OCI-M2 (cell line): ENCODE measurements around the gene ALOX15.
"Not testable (repeated sequence)": the region's sequence is repeated elsewhere in the genome, so short reads cannot be mapped to it uniquely, and the experiment has no call there.

Source experiments
- DNase-seq: peaks from one replicate; lab custom pipeline; 2025; ENCODE audit not compliant: unreplicated experiment; lab: John Stamatoyannopoulos, UW

ALOX15 gene, protein sequence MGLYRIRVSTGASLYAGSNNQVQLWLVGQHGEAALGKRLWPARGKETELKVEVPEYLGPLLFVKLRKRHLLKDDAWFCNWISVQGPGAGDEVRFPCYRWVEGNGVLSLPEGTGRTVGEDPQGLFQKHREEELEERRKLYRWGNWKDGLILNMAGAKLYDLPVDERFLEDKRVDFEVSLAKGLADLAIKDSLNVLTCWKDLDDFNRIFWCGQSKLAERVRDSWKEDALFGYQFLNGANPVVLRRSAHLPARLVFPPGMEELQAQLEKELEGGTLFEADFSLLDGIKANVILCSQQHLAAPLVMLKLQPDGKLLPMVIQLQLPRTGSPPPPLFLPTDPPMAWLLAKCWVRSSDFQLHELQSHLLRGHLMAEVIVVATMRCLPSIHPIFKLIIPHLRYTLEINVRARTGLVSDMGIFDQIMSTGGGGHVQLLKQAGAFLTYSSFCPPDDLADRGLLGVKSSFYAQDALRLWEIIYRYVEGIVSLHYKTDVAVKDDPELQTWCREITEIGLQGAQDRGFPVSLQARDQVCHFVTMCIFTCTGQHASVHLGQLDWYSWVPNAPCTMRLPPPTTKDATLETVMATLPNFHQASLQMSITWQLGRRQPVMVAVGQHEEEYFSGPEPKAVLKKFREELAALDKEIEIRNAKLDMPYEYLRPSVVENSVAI

DNA sequence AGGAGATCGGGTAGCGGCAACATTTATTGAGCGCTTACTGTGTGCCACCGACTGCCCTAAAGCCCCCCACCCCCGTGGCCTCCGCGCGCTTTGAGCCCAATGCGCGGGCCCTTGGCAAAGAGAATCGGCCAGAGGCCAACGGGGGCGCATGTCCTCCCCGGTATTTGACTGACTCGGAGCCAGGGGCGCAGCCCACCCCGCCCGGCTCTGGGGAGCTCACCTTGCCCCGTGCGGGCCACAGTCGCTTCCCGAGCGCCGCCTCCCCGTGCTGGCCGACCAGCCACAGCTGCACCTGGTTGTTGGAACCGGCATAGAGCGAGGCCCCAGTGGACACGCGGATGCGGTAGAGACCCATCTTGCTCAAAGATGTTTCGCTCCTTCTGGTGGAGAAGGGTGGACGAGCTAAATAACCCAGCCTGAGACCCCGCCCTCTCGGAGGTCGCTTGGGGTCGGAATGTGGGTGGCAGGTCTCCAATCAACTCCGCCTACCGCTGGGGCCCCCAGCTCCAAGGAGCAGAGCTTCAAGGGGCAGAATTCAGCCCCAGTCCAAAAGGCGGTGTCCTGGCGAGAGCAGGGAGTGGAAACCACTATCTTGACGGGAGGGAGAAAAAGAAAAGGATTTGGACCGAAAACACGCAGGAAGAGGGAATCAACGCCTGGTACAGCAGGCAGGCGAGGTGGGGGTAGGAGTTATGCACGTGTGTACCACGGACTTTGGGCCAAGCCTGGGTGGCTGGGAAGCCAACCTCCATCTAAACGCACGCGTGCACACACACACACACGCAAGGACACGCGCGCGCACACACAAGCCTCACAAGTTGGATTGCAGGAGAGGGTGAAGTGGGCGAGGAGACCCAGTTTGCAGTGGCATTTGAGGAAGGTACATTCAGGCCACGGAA lies at the start of gene ALOX15:
Gene ALOX15 (minus strand): TSS at position 382 of the 899 bp plus-strand sequence. CDS start 27 bp downstream, at position 355.
- DNase-seq, result no peak

DNA sequence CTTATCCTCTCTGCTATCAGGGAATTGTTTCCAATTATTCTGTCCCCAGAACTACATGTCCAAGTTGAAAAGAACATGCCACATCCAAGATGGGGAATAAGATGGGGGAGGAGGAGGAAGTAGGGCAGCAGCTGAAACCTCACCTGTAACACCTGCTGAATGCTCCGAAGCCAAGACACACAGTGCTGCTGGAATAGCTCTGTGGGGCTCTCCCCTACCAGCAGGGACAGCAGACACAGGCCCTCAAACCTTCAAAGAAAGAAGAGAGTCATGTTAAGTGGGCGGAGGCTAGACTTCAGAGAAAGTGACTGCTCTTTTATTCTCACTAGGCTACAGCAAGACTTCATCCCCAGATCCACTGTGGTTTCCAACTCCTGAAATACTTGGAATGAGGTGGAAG lies 49.3 kb upstream of the ALOX15 start:
- DNase-seq, result no peak

DNA sequence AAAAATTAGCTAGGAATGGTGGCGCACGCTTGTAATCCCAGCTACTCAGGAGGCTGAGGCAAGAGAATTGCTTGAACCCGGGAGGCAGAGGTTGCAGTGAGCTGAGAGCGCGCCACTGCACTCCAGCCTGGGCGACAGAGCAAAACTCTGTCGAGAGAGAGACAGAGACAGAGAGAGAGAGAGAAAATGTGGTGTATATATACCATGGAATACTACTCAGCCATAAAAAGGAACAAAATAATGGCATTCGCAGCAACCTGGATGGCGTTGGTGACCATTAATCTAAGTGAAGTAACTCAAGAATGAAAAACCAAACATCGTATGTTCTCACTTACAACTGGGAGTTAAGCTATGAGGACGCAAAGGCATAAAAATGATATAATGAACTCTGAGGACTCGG lies 48.4 kb upstream of the ALOX15 start:
- DNase-seq, result not testable (repeated sequence)

DNA sequence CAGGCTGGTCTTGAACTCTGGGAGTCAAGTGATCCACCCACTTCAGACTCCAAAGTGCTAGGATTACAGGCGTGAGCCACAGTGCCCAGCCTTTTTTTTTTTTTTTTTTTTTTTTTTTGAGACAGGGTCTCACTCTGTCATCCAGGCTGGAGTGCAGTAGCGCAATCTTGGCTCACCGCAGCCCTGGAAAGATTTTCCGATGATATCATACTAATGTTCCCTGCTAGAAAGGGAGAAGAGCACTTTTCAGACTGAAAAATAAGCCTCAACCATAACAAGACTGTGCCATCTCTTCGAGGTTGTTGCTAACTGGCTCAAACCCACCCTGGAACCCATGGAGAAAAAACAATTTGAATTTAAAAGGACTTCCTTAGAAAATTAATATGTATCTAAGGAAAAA lies 42.3 kb upstream of the ALOX15 start:
- DNase-seq, result not testable (repeated sequence)

DNA sequence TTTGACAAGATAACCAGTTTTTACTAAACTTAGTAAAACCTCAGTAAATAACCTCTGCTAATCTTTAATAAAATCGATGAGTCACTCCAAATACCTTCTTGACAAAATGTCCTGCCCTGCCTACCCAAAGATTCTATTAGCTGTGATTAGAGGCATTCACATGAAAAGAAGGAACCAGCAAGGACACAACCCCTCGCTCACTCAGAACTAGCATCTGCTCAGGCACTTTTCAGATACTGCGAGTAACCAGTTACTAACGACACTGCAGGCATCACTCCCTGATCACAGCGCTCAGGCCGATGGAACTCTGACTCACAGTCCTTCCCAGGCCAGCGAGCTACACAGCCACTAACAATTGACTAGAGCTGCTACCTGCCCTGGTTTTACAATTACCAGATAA lies 38.2 kb upstream of the ALOX15 start:
- no peak for DNase-seq

DNA sequence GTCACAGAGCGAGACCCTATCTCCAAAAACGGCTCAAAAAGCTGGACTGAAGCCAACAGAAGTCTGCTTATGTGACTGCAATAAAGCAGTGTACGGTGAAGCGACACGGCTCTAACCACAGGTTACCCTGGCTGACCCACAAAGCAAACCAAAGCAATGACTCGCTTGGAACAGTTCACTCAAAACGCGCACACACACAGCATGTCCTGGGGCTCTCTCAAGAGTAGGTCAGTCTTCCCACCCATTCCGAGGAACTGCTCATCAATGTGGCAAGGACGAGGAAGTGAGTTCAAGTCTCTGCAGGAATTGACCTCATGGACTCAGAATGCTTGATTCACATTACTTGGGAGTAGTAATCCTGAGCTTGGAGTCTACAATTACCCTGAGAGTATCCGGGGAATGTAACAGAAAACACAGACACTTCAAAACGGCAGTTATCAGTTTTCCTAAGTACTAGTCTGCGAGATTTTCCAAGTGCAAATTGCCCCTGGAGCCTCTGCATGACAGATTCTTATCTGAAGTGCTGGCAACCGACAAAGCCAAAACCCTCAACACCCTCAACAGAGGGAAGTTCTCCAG lies 37.1 kb upstream of the ALOX15 start:
- DNase-seq, result no peak

DNA sequence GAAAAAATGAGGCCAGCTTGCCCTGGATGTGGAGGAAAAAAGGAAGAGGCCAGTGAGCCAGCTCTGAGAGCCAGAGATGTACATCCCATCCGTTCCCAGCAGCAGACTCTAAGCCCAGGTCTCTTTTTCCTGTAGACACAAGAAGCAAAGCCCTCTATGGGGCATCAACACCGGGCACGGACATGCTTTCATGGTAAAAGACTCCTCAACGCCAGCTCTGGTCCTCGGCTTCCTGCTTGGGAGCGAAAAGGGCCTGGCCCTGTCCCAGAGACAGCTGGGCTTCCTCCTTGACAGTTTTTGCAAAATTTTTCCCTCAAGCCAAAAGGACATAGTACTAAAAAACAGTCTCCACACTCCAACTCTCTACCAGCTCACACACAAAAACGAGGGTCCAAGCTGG lies 35.3 kb upstream of the ALOX15 start:
- DNase-seq, result no peak

DNA sequence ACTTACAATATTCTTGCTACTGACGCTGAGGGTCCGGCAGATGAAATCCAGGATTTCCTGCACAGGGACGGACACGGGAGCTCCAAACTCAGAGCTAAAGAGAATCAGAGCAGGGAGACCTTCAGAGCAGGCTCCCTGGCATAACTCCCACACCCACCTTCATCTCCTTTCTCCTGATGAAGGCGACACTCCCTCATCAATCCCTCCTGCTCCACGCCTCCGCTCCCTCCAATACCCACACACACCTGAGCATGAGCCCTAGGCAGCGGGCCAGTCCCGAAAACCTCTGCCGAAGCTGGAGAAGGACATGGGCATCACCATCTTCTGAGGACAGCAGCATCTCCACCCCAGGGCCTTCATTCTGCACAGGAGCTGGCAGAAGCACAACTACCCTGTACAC lies 34.3 kb upstream of the ALOX15 start:
- no peak for DNase-seq

DNA sequence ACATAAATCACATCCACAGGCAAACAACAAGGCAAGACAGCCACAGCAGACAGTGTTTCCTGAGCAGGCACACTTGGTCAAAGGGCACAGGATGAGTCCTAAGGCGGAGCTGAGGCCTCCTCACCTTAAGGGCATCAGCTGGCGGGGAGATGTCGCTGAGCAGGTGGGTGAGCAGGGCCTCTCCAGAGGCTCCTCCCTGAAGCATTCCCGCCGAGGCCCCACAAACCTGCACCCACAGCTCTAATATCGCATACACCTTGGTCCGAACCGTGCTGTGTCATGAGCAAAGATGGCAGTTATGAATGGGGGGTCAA lies 33.2 kb upstream of the ALOX15 start:
- DNase-seq, result no peak

DNA sequence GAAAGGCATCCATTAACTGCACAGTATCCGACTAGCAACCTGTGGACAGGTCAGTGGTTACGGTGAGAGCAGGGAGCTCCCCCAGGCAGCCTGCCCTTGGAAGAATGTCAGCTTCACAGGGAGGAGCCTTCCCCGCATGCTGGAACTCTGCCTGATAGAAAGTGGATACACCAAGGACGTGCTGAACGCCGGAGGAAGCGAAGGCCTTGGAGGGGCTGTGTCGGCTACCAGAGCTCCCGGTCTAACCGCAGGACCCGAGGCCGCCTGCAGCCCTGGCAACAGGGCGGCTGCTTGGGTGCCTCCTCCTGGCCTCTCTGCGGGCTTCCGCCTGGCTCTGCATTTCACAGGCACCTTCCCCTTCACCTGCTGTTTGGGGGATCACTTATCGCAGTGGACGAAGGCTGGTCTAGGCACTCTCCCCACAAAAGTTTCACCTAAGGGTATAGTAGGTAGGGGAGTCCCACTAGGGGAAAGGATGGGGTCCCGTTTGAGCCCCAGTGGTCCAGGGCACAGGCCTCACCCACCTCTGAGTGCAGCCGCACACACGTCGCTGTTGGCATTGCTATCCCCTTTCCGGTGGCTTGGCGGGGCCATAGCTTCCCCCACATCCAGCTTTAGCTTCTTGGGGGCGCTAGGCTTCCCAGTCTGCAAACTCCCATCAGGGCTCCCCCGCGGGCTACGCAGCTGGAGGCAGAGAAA lies 32.7 kb upstream of the ALOX15 start:
- no peak for DNase-seq

DNA sequence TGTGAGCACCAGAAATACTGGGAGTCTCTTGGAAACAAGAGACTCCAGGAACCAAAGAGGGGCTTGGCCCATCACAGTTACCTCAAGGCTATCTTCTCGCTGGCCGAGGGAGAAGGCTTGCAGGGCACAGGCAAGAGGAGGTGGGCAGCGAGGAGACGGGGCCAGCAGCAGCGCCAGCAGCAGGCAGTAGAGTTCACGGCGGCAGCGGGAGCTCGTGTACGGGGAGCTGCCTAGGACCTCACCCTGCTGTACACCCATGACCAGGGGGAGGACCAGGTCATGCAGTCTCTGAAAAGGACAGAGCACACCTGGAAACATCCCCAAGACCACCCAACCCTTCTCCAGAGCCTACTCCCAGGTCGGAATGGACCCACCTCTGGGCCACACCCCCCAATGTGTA lies 31.7 kb upstream of the ALOX15 start:
- no peak for DNase-seq

DNA sequence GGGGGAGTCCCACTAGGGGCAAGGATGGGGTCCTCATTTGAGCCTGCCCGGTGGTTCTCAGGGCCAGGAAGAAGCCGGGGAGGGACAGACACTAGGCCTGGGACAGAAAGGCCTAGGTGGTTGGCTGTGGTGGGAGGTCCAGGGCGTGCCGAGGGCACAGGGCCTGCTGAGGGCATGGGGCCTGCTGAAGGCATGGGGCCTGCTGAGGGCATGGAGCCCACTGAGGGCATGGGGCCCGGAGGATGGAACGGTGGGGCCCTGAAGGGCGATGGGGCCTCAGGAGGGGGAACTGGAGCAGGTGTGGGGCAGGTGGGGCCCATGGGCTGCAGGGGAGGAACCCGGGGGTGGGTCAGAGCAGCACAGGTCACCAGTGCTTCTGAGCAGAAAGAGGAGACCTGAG lies 31.3 kb upstream of the ALOX15 start:
- no peak for DNase-seq

DNA sequence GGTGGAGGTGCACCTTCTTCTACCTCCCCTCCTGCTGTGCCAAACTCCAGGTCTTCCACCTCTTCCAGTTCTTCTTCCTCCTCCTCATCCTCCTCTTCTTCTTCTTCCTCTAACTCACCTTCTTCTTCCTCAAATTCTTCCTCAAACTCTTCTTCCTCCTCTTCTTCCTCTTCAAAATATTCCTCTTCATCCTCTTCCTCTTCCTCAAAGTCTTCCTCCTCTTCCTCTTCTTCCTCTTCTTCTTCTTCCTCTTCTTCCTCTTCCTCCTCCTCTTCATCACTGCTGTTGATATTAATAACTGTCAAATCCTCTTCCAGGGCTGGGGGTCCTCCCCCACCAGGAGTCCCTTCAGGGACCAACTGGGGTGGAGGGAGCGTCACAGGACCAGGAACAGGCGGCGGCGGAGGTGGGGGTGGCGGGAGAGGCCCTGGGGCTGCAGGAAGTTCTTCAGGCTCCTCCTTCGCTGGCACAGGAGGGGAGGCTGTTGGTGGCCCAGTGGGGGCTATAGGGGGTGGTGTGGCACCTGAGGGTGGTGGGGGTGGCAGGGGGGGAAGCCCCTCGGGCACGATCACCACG lies 30.7 kb upstream of the ALOX15 start:
- no peak for DNase-seq

DNA sequence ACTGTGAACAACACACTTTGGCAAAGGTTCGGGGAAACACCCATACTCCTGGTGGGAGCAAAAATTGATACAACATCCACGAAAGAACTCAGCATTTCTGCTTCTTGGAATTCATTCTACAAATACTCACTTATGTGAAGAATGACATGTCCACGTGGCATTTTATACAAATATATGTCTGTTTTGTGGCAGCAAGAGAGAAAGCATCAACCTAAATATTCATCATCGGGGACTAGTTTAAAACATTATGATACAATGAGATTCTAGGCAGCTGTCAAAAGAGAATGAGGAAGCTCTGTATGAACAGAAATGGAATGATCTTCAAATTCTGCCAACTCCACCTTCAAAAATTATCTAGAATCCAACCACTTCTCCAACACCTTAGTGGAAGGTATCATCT lies 25.7 kb upstream of the ALOX15 start:
- DNase-seq, result no peak

DNA sequence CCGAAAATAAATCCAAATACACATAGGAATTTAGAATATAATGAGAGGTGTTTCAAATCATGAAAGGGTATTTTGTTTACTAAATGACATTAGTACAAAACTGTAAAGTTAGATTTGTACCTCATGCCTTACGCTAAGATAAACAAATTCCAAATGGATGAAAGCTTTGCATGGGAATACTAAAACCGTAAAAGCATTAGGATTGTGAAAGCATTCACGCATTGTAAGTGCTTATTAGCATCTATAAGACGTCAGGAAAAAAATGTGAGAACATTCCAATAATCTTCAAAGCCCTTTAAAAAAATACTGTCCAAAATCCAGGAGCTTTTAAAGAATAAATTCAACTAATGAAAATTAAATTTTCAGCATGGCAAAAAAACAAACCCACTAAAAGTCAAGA lies 24.8 kb upstream of the ALOX15 start:
- no peak for DNase-seq

DNA sequence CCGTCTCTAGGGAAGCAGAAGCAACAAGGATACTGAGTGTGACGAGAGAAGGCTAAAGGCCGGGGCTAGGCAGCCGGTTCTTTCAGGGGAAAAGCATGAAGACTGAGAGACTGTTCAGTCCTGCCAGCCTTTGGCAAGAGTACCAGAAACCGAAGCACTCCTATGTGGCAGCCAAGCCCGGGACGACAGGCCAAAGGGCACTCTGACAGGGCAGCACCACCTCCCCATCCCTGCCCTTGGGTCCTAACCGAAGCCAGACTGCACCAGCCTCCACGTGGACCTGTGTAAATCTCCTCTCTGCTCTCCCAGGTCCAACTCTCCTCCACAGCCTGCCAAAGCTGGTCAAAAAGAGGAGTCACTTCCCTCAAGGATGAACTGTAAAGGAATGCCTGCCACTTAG lies 23.5 kb upstream of the ALOX15 start:
- DNase-seq, result no peak

DNA sequence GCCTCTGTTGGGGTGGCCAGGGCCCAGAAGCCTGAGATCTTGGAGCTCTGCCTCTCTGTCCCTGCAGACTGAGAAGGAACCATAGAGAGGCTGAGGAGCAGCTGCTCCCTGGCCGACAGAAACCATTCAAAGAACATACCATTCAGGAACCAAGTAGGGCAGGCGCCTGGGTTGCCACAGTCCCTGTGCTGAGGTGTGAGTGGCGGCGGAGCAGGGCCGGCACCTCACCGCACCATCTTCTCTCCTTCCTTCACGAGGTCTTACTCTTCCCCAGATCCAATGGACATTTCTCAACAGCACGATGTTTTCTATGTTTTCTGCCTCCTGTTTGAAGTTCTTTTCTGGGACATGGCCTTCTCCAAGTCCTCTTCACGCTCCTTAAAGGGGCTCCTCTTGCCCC lies 22.8 kb upstream of the ALOX15 start:
- no peak for DNase-seq

DNA sequence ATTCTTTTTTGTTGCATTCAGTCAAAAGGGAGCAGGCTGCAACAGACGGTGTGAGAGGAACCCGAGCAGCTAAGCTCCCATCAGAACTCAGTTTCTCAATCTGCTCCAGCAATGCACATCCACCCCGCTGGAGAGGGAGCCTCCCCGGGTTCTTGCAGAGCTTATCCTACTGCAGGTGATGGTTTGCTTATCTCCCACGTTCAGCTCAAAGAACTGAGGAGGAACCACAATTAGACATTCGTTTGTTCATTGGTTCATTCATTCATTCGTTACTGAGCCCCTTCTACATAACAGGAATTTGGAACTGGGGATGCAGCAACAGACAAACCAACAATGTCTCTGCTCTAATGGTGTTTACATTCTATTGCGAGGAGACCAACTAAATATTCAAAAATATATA lies 22.2 kb upstream of the ALOX15 start:
- DNase-seq, result no peak

DNA sequence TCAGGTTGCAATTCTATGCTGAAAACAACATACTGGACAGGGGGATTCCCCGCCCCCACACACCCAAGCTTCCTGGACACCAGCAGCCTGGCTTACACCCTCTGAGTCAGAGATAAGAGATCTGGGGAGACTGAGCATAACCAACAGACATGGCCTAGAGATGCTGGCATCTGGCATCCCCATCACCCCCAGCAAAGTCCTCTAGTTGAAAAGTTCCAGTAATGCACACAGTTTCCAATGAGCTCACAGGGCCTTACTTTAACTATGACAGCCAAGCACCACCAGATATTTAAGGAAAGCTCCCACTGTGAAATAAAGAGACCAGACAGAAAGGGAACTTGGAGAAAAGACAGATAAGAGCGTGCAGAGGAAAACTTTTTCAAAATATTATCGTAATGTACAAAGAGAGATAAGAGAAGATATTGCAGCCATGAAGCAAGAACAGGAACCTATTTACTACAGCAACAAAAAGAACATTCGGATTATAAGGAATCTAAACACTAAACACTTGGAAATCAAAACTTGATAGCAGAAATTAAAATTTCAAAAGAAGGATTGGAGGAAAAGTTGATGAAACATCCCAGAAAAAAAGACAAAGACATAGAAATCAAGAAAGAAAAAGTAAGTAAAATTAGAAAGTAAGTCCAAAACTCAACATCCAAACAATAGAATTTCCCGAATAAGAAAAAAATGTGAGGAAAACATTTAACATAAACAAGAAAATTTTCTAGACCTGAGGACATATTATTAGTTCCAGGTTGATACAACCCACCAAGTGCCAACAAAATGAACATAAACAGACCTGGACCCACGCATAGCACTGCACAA lies 17.2 kb upstream of the ALOX15 start:
- DNase-seq, result peak; percentile 58

DNA sequence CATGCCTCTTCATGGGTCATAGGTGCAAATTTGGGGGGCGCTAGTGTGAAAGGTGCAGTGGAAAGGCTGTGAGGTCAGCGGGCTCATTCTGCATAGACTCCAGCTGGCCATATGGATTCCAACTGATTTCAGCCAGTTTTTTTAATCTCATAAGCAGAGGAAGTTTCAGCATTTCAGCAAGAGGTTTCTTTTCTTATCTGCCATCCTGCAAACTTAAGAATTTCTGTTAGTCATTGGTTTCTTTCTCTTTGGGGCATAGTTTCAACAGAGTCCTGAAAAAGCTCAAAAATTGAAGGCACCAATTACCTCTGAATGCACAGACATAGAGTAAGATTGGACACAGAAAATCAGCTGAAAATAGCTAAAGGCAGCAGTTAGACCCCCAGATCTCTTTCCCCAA lies 16.2 kb upstream of the ALOX15 start:
- no peak for DNase-seq
